Sigmoid colon (tissue), 4 donors: Measurements from ENCODE around the gene TRIM5.

Experiments used
- CTCF ChIP-seq, 4 experiments: fragments of 450-650 bp in 3 of 4; fragments of 200-600 bp in 1 of 4; IDR thresholded peaks; one replicate each; pipeline ENCODE4 v1.5.1; 2016 to 2019; ENCODE audit warnings: antibody characterized with exemption in 4 of 4, mild to moderate bottlenecking in 3 of 4, moderate library complexity in 2 of 4
- POLR2A ChIP-seq, 2 donors: fragments of 450-650 bp; IDR thresholded peaks; one replicate each; pipeline ENCODE4 v1.6.1; 2016; ENCODE audit warnings: antibody characterized with exemption in 2 of 2, mild to moderate bottlenecking in 2 of 2, moderate library complexity in 2 of 2
- POLR2AphosphoS5 ChIP-seq, 4 donors: sonication (generic); formaldehyde crosslinking; IDR thresholded peaks; one replicate each; pipeline ENCODE4 v1.6.1; 2017; ENCODE audit warnings: antibody characterized with exemption in 4 of 4

GRCh38 chr11:5705688-5706087, 20.8 kb upstream of the TRIM5 start:
- no peak for TF ChIP-seq CTCF (IDR thresholded peaks at IDR 0.05)
- no peak for TF ChIP-seq POLR2A (IDR thresholded peaks at IDR 0.05)
- TF ChIP-seq POLR2AphosphoS5 (IDR thresholded peaks at IDR 0.05): no peak
